SK-N-MC (cell line): ENCODE results near the gene KLHDC10.
"Not testable (repeated sequence)": the region's sequence is repeated elsewhere in the genome, so short reads cannot be mapped to it uniquely, and the experiment has no call there.

Source experiments
- DNase-seq: peaks from one replicate; pipeline ENCODE4 v3.0.0-alpha.2; 2011; ENCODE audit warnings: low read depth, low spot score
- H3K27ac ChIP-seq: fragments of 200-600 bp; sonication (generic); 2 replicates; pipeline ENCODE4 v1.5.1; 2016; ENCODE audit warnings: mixed run types
- H3K36me3 ChIP-seq: fragments of 200-600 bp; sonication (generic); 2 replicates; pipeline ENCODE4 v1.6.1; 2017; ENCODE audit warnings: antibody characterized with exemption, low read length, mixed read lengths; ENCODE audit not compliant: insufficient read depth
- H3K4me3 ChIP-seq: fragments of 200-600 bp; sonication (generic); 2 replicates; pipeline ENCODE4 v1.5.1; 2016
- H3K9ac ChIP-seq: fragments of 200-600 bp; sonication (generic); 2 replicates; pipeline ENCODE4 v1.8.0; 2017; ENCODE audit warnings: mixed run types, mixed read lengths; ENCODE audit not compliant: insufficient read length
- H3K9me3 ChIP-seq: fragments of 200-600 bp; sonication (generic); 2 replicates; pipeline ENCODE4 v1.6.1; 2017; ENCODE audit warnings: low read depth, mild to moderate bottlenecking, antibody characterized with exemption, low read length, moderate library complexity, mixed read lengths
- EZH2 ChIP-seq: fragments of 200-600 bp; sonication (generic); IDR thresholded peaks from one replicate; pipeline ENCODE4 v1.6.1; 2017; ENCODE audit warnings: antibody characterized with exemption
- FOXP2 ChIP-seq: optimal IDR thresholded peaks from 2 replicates; pipeline ENCODE3; 2011; ENCODE audit warnings: mild to moderate bottlenecking, moderate library complexity; ENCODE audit not compliant: insufficient read depth; ENCODE audit errors: extremely low read length, control extremely low read depth
- POLR2AphosphoS5 ChIP-seq: IDR thresholded peaks from 2 replicates; pipeline ENCODE4 v1.6.1; 2012; ENCODE audit warnings: mild to moderate bottlenecking, low read depth, low read length, borderline replicate concordance

KLHDC10 gene

DNA sequence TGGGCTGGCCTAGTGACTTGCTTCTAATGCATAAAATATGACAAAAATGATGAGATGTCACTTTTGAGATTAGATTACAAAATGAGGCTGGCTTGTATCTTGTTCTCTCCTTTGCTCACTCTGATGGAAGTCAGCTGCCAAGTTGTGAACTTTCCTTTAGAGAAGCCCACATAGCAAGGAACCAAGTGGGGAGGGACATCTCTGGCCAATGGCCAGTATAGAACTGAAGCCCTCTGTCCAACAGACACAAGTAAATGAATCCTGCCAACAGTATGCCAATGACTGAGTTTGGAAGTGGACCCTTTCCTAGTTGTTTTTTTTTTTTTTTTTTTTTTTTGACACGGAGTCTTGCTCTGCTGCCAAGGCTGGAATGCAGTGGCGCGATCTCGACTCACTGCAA, 22.5 kb upstream of the KLHDC10 start:
- no peak for DNase-seq
- Histone ChIP-seq H3K36me3 (peaks cover 29% of the 10 kb centered on the region), H3K9me3 (no peaks in the 10 kb centered on the region), H3K27ac (no peak overlapping the region), H3K4me3 (no peak overlapping the region), H3K9ac (no peak overlapping the region)
- TF ChIP-seq FOXP2 (no peak), POLR2AphosphoS5 (no peak), EZH2 (no peak)

DNA sequence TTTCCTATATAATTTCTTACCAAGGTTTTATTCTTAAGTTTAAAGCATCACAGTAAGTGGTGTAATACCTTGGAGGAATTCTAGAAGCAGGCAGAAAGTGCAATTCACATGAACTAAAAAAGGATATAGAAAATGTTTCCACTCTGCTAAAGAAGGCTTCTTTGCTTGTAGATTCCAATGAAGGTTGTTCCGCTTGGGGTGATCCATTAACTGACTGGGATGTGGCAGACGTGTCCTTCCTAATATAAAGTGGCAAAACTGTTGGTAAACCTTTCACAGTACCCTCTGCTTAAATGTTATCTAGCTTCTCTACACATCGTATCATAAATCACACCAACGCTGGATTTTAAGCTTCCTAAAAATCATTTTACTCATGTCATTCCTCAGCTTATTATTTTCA, 21.4 kb upstream of the KLHDC10 start:
- H3K36me3 ChIP-seq = peaks cover 22% of the 10 kb centered on the region
- no peak for TF ChIP-seq POLR2AphosphoS5
- no peak for TF ChIP-seq EZH2
- TF ChIP-seq FOXP2 = no peak

DNA sequence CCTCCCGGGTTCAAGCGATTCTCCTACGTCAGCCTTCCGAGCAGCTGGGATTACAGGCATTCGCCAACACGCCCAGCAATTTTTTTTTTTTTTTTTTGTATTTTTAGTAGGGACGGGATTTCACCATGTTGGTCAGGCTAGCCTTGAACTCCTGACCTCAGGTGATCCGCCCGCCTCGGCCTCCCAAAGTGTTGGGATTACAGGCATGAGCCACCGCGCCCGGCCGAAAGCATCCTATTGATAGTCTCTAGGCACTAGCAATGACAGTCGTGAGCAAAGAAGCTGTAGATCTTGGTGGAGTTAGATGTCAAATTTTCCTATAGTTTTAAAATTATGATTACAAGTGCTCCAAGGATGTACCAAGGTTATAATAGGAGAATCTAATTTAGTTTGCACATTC, 18.1 kb upstream of the KLHDC10 start:
- H3K9ac ChIP-seq, H3K4me3 ChIP-seq, DNase-seq, H3K9me3 ChIP-seq, H3K27ac ChIP-seq: not testable (repeated sequence)
- peaks cover 12% of the 10 kb centered on the region for H3K36me3 ChIP-seq

More for the DNA sequence above, 21.4 kb upstream of the KLHDC10 start:
- DNase-seq = no peak
- Histone ChIP-seq H3K27ac (no peak overlapping the region), H3K9me3 (no peaks in the 10 kb centered on the region), H3K4me3 (no peak overlapping the region), H3K9ac (no peak overlapping the region)

DNA sequence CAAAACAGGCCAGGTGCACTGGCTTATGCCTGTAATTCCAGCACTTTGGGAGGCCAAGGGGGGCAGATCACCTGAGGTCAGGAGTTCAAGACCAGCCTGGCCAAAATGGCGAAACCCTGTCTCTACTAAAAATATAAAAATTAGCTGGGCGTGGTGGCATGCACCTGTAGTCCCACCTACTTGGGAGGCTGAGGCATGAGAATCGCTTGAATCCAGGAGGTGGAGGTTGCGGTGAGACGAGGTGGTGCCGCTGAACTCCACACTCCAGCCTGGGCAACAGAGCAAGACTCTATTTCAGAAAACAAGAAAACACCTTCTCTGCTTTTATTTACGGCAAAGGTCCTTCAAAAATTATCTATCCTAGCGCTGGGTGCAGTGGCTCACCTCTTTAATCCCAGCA, 15.1 kb upstream of the KLHDC10 start:
- not testable (repeated sequence) for H3K36me3 ChIP-seq, H3K27ac ChIP-seq, H3K9me3 ChIP-seq, H3K4me3 ChIP-seq, H3K9ac ChIP-seq, DNase-seq

DNA sequence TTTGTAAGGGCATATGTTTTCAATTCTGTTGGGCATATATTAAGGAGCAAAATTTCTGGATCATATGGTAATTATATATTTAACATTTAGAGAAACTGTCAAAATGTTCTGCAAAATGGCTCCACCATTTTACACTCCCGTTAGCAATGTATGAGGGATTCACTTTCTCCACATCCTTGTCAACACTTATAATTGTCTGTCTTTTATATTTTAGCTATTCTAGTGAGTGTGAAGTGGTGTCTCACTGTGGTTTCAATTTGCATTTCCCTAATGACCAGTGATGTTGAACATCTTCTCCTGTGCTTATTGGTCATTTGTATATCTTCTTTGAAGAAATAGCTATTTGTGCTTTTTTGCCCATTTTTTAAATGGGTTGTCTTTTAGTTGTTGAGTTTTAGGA, 8.1 kb upstream of the KLHDC10 start:
- H3K27ac ChIP-seq = no peak overlapping the region
- no peak overlapping the region for H3K4me3 ChIP-seq
- no peaks in the 10 kb centered on the region for H3K9me3 ChIP-seq
- H3K36me3 ChIP-seq = no peaks in the 10 kb centered on the region
- no peak for DNase-seq
- no peak for TF ChIP-seq FOXP2
- TF ChIP-seq EZH2 = no peak
- TF ChIP-seq POLR2AphosphoS5 = no peak
- no peak overlapping the region for H3K9ac ChIP-seq

DNA sequence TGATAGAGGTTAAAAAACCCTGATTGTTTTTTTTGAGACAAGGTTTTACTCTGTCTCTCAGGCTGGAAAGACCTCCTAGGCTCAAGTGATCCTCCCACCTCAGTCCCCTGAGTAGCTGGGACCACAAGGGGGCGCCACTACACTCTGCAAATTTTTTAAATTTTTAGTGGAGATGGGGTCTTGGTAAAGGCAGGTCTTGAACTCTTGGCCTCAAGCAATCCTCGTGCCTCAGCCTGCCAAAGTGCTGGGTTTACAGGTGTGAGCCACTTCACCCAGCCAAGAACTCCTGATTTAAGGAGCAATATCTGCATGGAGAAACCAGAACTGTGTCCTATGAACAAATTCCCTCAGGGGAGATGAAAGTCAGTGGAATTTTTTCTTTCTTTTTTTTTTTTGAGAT, 7.3 kb upstream of the KLHDC10 start:
- Histone ChIP-seq H3K9me3 (no peaks in the 10 kb centered on the region), H3K4me3 (no peak overlapping the region), H3K36me3 (no peaks in the 10 kb centered on the region), H3K9ac (no peak overlapping the region), H3K27ac (no peak overlapping the region)
- TF ChIP-seq POLR2AphosphoS5 (no peak), FOXP2 (no peak), EZH2 (no peak)
- DNase-seq = no peak

DNA sequence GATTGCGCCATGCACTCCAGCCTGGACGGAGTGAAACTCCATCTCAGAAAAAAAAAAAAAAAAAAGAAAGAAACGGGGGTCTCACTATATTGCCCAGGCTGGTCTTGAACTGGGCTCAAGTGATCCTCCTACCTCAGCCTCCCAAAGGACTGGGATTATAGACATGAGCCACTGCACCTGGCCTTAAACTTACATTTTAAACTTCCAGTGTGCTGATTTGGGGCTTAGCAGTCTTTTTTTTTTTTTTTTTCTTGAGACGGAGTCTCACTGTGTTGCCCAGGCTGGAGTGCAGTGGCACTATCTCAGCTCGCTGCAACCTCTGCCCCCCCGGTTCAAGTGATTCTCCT, 5.8 kb upstream of the KLHDC10 start:
- not testable (repeated sequence) for H3K9me3 ChIP-seq, H3K27ac ChIP-seq, H3K9ac ChIP-seq, H3K36me3 ChIP-seq, H3K4me3 ChIP-seq, DNase-seq

DNA sequence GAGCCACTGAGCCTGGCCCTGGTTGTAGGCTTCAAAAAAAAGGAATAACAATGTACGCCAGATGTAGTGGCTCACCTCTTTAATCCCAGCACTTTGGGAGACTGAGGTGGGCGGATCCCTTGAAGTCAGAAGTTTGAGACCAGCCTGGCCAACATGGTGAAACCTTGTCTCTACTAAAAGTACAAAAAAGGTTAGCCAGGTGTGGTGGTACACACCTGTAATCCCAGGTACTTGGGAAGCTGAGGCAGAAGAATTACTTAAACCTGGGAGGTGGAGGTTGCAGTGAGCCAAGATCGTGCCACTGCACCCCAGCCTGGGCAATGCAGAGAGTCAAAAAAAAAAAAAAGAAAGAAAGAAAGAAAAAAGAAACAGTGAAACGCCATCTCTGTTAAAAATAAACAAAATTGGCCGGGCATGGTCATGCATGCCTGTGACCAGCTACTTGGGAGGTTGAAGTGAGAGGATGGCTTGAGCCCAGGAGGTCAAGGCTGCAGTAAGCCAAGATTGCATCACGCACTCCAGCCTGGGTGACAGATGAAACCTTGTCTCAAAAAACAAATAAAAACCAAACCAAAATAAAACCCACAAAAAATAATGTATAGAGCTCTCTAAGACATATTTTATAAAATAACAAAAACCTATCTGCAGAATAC, 4.7 kb upstream of the KLHDC10 start:
- H3K4me3 ChIP-seq = no peak overlapping the region
- no peak for DNase-seq
- TF ChIP-seq FOXP2 = no peak
- TF ChIP-seq EZH2 = no peak
- TF ChIP-seq POLR2AphosphoS5 = no peak

DNA sequence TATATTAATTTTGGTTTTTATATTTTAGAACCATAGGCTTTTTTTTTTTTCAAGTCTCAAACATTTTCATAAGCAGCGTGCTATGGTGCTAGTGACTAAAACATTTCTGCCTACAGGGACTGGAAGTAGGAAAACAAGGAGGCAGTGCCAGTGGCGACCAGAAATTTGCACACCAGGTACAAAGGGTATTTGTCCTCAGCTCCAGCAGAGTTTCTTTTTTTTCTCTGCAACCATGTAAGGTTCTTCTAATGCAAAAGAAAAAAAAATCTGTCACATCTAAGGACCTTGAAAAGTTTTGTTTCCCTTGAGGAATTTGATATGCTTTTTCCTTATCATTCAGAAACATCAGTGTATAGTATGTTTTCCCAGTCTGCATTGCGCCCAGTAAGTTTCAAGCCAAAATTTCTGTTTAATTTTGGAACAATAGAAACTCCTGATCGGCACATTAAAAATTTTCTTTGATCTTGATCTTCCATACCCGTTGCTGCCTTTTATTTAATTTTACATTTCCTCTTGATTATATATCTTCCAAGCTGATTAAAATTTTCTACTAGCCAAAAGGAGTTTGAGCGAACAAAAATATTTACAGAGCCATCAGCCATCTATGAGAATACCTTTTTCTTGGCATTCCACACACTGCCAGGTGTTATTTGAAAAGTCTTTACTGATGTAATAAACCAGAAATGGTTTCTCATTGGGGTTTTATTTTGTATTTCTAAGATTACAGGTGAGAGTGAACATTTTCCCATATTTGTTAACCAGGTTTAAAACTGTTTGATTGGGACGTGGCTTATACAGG, 956 bp upstream of the KLHDC10 start:
- Histone ChIP-seq H3K27ac (peak overlapping the region; percentile 74), H3K9me3 (no peaks in the 10 kb centered on the region), H3K4me3 (peak overlapping the region; percentile 88), H3K9ac (peak overlapping the region; percentile 79), H3K36me3 (no peaks in the 10 kb centered on the region)
- TF ChIP-seq EZH2 (no peak), POLR2AphosphoS5 (no peak), FOXP2 (no peak)
- DNase-seq = no peak

More for the DNA sequence above, 4.7 kb upstream of the KLHDC10 start:
- Histone ChIP-seq H3K9me3 (no peaks in the 10 kb centered on the region), H3K9ac (no peak overlapping the region), H3K27ac (no peak overlapping the region), H3K36me3 (no peaks in the 10 kb centered on the region)
